Breast epithelium (tissue), 3 donors: Measurements from ENCODE around the gene RBPMS2.

Experiments
- CTCF ChIP-seq, 3 donors: fragments of 450-650 bp; IDR thresholded peaks; one replicate each; pipeline ENCODE4 v1.5.1; 2016 to 2017; ENCODE audit warnings: antibody characterized with exemption in 3 of 3, mild to moderate bottlenecking in 3 of 3, moderate library complexity in 3 of 3
- POLR2A ChIP-seq: fragments of 450-650 bp; IDR thresholded peaks from one replicate; pipeline ENCODE4 v1.6.1; 2016; ENCODE audit warnings: antibody characterized with exemption, mild to moderate bottlenecking, moderate library complexity

- TF ChIP-seq CTCF (IDR thresholded peaks at IDR 0.05) = no peak
- no peak for TF ChIP-seq POLR2A
Observed at GRCh38 chr15:64763462-64763861, 11.9 kb downstream of the RBPMS2 start.
